Measurements from ENCODE around the gene SCLT1.

The SCLT1 gene

DNA sequence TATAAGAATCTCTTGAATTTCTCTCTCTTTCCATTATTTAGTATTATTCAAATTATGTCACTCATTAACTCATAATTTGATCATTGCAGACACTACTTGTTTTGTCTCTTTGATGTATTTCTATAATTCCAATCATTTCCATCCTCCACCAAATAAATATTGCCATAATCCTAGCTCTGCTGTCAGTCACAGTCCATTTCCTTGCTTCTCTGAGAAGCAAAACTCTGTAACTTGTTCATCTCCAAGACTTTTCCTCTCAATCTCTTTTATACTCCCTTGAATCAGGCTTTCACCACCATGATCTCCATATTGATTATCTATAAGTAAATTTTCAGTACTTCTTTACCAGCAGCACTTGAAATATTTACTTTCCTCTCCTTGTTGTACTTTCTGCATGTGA is 135.9 kb downstream of the SCLT1 start:
- no peak for DNase-seq (ENCODE audit: low read depth)

DNA sequence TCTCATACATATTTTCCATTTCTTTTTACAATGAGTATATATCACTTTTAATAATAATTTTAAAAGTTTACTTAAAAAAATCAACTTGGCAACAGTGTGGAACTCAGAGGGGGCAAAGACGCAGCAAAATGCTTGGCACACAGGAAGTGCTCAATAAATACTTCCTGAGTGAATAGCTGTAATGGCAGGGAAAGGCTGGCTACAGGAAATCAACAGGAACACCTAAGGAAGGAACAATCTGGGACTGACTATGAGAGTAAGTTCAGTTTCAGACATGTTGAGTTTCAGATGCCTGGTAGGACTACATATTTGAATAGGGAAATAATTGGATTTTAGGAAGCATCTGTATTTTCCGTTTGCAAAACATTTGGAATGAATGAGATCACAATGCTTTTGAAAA is 137.6 kb downstream of the SCLT1 start:
- DNase-seq (ENCODE audit: low read depth), result no peak

DNA sequence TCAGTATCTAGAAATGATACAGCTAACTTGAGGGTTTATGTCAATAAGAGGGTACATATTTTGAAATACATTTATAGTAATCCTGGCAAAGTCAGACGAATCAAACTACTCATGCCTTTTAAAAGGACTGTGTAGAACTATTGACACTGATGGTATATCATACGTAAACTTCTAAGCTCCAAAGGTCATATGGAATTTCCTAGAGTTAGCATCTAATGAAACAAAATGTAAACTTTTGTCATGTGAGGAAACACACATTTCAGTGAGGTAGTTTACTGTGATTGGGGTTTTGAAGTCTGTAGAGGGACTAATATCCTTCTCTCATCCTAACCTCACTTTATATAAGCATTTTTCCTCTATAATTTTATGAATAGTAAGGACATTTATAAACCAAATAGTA is 138.4 kb downstream of the SCLT1 start:
- no peak for DNase-seq (ENCODE audit: low read depth)

DNA sequence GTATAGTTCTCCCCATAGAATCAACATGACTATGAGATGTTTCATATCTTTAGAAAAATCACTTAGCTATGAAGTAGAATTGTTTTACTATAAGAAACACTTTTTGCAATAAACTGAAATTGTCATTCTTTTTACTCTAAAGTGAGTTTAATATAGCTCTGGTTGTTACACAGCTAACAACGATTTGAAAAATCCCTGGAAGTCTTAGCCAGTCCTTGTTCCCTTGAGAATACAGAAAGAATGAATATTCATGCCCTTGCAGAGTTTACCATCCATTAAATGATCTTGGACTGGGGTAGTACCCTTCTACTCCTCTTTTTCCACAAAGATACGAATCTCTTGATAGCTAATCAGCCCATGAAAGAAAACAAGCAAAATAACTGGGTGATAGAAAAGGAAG is 142.0 kb downstream of the SCLT1 start:
- DNase-seq (ENCODE audit: low read depth), result peak; percentile 17

DNA sequence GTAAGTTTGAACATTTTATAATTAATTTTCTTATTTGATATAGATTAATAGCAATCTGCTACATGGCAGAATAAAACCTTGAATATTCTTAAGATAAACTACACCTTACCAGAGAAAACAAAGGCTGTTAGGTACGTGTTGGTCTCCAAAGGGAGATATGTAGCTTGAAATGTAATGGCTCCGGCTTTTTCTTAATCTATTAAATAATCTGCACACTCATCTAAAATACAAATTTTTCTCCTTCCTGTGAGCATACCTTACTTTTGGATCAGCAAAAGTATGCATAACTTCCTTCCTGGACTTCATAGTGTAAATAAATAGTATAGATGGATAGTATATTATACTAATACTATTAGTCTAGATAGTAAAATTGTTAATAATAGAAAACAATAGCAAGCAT is 142.5 kb downstream of the SCLT1 start:
- no peak for DNase-seq (ENCODE audit: low read depth)

DNA sequence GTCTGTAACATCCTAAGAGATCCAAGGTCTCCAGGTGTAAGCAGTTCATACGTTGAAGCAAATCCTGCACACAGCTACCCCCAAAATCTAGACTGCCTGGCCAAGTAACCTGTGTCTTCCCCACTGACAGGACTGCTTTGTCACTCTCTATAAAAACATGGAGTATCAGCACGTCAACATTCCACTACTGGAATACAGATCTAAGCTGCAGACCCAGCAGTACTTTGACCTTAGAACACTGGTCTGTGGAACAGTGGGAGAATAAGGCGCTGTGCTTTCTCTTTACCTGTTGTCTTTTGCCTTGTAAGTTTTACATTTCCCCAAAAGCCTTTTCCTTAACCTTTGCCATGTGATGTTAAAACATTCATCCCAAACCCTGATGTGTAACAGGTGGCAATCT is 146.4 kb downstream of the SCLT1 start:
- no peak for DNase-seq (ENCODE audit: low read depth)

DNA sequence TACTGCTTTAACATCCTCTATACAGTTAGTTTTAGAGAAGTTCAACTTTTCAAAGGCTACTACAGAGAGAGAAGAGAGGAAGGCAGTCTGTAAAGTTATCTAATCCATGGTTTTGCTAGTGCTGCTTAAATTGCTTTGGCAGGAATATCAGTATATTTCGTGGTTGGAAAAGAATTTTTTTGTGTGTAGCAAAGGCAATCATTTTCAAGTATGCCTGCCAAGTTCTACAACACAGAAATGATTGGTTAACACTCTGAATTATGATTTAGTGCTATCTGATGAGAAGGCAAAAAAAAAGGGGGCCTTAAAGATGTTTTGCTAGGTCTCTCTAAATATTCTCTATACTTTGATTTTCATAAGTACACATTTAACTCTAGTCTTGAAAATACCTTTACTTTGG is 150.7 kb downstream of the SCLT1 start:
- no peak for DNase-seq (ENCODE audit: low read depth)

DNA sequence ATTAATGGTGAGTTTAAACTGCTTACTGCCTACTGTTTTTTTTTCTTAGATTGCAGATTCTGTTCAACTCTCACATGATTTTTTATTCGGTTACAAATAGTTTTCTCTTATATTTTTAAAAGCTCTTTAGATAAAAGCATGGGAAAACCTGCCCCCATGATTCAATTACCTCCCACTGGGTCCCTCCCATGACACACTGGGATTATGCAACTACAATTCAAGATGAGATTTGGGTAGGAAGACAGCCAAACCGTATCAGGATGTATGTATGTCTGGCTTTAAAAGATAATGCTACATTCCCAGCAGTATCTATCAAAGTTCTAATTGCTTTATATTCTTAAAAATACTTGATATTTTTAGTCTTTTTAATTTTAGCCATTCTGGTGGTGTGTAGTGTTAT is 152.4 kb downstream of the SCLT1 start:
- DNase-seq (ENCODE audit: low read depth), result no peak

DNA sequence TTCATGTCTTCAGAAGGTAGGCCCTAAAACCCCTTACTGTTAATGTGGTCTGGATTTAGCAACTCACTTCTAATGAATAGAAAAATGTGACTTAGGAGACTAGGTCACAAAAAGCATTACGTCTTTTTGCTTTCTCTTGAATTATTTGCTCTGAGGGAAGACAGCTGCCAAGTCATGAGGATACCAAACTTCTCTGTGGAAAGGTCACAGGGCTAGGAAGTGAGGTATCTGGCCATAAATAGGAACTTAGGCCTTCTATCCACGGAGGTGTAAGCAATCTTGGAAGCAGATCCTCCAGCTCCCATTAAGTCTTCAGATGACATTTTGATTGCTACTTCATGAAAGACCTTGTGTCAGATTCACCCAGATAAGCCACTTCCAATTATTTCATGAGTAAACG is 163.3 kb downstream of the SCLT1 start:
- DNase-seq (ENCODE audit: low read depth), result no peak

DNA sequence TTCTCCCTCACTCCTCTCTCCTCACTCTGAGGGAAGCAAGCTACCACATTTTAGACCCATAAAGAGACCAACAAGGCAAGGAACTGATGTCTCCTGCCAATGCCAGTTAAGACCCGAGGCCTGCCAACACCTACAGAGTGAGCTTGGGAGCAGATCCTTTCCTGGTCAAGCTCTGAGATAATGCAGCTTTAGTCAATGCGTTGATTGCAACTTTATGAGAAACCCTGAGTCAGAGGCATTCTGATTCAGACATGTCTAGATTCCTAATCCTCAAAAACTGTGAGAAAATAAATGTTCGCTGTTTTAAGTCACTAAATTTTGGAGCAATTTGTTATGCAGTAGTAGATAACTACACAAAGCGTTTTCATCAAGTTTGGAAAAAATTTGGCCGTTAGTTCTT is 168.4 kb downstream of the SCLT1 start:
- DNase-seq (ENCODE audit: low read depth), result no peak

DNA sequence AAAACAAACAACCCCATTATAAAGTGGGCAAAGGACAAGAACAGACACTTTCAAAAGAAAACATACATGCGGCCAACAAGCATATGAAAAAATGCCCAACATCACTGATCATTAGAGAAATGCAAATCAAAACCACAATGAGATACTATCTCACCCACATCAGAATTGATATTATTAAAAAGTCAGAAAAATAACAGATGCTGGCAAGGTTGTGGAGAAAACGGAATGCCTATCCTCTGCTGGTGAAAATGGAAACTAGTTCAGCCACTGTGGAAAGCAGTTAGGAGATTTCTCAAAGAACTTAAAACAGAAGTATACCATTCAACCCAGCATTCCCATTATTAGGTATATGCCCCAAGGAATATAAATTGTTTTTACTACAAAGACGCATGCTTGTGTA is 171.4 kb downstream of the SCLT1 start:
- DNase-seq (ENCODE audit: low read depth), result no peak

DNA sequence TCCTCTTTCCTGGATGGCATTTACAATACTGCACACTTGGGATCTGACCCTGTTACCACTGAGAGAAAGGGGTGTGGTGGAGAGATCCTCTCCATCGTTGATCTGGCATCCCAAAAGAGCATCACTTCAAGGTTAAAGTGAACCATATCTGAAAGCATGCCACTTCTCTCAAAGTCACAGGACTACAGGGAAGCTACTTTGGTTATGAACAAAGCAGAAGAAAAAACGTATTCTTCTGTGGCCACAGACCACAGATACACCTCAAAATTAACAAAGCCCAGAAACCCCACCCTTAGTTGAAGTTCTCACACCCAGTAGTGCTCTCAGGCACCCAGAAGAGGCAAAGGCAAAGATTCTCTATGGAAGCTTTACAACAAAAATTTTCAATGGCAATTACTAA is 175.6 kb downstream of the SCLT1 start:
- no peak for DNase-seq (ENCODE audit: low read depth)

DNA sequence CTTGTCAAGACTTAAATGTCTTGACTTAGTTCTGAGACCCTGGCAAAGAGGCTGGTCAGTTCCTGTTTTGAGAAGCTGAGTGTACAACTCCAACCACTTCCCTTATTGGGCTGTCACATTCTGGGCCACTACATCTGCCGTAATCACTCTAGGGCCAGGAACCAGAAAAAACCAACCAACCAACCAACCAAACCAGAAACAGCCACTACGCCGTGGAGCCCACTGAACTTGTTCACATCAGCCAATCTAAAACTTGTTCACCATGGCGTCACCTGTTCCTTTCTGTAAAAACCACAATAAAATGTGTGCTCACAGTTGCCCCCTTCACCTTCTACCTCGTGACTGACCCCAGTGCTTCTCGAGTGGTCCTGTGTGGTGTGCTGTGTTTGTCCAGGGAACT is 176.5 kb downstream of the SCLT1 start:
- DNase-seq (ENCODE audit: low read depth), result no peak

DNA sequence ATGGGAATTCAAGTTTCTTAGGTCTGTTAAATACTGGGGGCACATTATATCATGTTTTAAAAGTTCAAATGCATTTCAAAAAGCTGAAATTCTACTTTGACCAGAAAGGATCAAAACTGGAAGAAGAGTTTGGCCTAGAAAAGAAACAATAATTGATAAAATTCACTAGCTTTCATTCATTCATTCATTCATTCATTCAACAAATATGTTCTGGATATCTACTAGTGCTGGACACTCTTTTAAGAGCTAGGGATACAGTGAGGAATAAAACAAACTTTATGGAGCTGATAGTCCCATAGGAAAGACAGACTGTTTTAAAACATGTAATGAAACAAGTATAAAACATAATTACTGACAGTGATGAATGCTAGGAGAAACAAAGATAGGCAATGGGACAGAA is 177.8 kb downstream of the SCLT1 start:
- no peak for DNase-seq (ENCODE audit: low read depth)

DNA sequence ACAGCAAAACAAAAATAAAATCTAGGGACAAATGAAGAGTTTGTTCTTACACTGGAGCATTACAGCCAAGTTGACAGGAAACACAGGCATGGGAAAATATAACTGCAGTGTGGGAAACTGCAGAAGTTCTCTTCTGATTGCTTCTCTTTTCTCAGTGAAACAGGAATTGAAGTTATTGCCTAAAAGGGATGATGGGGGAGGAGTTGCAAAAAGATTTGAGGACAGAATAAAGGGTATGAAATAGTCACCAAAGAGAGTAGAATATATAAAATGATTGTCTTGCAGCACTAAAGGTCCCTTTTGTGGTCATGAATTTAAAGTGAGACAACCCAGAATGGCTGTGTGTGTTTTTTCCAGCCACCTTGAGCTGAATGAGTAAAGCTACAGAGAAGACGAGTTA is 180.1 kb downstream of the SCLT1 start:
- no peak for DNase-seq (ENCODE audit: low read depth)

DNA sequence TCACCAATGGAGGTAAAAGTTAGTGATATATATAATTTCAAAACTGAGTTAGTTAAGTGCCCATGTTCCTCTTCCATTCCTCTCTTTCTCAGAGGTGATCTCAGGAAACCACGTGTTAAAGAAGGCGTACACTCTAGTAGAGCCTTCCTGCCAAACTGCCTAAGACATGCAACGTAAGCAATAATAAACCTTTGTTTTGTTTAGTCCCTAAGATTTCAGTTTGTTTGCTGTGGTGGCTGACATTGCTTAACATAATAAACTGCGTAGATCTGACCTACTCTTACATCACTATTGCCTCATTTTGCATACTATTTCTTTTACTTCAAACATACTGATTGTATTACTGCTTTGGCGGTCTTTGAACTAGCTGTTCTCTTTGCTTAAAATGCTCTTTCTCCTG is 184.6 kb downstream of the SCLT1 start:
- peak; percentile 38 for DNase-seq (ENCODE audit: low read depth)

DNA sequence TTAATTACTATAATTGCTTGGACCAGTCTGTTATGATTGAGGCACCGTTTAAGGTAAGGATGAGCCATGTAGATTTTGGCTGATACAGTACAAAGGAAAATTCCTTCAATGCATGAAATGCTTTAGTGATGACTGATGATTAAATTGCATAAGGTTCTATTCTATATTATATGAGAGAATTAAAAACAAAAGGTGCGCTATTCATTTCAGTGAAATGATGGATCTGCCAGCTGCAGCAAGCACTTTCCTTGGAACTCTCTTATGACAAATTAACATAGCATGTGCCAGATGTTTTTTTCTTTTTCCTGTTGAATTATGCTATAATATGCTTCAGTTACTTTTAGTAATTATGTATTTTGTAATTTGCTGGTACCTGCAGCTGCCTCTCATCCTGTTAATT is 185.4 kb downstream of the SCLT1 start:
- no peak for DNase-seq (ENCODE audit: low read depth)

DNA sequence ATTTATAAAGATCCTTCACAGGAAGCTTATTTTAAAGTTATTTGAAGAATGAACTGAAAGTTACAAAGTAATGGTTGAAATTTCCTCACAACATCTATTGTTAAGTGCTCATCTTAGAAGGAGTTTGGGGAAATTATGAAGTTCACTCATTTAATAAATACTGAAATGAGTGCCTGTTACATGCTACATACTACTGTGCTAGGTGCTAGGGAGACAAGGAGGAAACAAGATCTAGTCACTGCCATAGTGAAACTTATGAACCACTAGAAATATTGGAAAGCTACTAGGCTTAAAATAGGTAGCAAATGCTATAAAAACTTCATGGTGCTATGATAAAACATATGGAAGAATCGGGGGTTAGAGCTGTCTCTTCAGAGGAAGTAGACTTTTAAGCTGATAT is 186.8 kb downstream of the SCLT1 start:
- no peak for DNase-seq (ENCODE audit: low read depth)

DNA sequence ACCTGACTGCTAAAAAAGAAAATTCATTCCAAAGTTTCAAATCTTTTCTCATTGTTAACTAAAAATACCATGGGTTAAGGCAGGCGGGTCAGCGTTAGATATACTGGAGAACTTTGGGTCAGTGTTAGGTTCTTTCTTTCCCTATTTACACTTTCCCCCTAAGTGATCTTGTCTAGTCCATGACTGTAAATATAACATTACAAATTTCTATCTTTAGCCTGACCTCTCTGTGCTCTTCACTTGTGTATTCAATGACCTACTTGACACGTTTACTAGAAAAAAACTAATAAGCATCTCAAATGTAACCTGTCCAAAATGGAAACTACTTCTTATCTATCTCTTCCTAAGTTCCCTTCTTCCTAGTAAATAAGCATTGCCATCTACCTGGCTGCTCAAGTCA is 188.5 kb downstream of the SCLT1 start:
- no peak for DNase-seq (ENCODE audit: low read depth)

DNA sequence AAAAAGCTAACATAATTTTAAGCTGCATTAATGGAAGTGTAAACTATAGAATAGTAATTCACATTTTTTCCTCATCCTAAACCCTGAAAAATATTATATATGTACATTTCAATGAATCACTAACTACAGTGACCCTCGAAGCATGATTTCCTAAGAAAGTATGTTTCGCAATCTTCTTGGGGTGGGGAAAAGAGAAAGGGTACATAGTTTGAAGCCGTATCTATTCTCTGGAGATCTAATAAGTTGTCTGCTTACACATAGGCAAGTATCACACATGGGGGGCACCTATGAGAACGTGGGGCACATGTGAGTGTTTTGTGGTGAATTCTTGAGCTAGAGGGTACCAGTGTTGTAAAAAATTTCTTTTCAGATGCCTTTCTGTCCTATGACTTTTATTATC is 212.7 kb downstream of the SCLT1 start:
- no peak for DNase-seq (ENCODE audit: low read depth)

DNA sequence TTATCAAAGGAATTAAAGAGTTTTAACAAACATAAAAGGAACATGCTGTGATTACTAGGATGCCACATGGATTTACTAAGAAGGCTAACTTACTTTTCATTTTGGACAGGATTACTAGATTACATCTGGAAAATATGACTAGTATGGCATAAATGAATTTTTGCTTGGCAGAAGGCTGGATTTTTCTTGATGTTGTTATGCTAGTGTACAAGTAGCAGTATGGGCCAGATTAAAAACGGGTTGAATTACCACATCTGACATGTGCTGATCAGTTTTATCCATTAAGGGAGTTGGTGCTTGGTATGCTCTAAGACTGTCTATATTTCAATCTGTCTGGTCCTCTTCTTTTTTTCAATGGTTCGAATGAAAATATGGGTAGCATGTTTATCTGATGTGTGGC is 213.4 kb downstream of the SCLT1 start:
- peak; percentile 60 for DNase-seq (ENCODE audit: low read depth)

DNA sequence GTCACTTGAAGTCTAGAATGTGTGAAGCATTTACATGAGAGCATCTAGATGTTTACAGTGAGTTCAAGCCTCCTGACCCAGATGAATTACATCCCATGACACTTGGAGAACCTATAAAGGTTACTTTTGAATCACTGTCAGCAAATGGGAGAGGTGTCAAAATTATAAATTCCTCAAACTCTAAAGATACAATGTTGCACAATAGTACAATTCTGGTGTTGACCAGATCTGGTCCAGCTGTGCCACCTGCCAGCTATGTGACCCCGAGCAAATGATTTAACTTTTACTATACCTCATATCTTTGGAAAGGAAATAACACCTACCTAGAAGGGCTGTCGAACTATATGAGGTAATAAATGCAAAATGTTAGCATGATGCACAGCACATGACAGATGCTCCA is 214.1 kb downstream of the SCLT1 start:
- no peak for DNase-seq (ENCODE audit: low read depth)

DNA sequence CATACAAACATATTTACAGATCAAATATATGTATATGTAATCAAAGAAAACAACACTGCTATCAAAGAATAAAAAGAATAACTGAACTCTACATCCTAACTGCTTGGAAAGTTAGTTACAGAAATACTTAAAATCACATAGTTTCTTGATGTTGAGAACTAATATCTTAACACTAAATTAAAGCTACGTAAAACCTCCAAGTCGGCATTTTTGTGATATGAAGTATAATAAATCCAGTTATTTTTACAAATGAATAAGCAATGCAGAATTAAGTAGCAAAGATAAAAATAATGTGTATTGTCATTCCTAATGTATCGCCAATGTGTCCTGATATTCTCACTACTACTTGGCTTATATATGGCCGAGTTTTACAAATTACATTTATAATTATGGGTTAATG is 215.4 kb downstream of the SCLT1 start:
- DNase-seq (ENCODE audit: low read depth), result no peak

DNA sequence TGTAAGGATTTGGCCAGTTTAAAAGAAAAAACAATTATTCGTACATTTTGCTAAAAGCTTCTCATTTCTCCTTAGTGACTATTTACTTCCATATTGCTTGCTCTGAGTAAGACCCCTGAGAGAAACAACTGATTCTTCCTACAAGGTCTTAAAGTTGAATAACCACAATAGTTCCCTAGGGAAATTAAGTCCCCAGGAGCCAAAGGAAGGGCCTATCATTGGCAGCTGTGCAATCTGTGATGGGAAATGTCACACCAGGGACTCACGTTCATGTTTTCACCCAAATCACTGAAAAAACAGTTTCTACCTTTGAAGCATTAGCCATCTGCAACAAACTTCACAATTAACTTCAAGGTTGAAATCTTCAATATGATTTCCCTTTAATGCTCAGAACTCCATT is 217.1 kb downstream of the SCLT1 start:
- no peak for DNase-seq (ENCODE audit: low read depth)

DNA sequence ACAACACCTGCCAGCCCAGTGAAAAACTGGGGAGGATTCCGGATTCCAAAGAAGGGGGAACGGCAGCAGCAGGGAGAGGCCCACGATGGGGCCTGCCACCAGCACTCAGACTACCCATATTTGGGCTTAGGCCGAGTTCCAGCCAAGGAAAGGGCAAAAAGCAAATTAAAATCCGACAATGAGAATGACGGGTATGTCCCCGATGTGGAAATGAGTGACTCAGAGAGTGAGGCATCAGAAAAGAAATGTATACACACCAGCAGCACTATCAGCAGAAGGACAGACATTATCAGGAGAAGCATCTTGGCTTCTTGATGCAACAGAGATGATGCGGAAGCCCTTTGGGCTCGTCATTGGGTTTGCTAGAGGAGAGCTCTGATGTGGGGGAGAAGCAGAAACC is 221.4 kb downstream of the SCLT1 start:
- peak; percentile 61 for DNase-seq (ENCODE audit: low read depth)
